OCI-LY7 (cell line): ENCODE results near the gene CDKN2B-AS1.

Experiments used
- CTCF ChIP-seq: fragments of 200-600 bp; sonication (generic); conservative IDR thresholded peaks from 2 replicates; pipeline ENCODE4 v1.5.1; 2014; ENCODE audit warnings: mild to moderate bottlenecking, antibody characterized with exemption, low read length, moderate library complexity, mixed read lengths
- EZH2phosphoT487 ChIP-seq: fragments of 200-600 bp; sonication (generic); IDR thresholded peaks from 2 replicates; pipeline ENCODE4 v1.6.1; 2018; ENCODE audit warnings: low read depth, borderline replicate concordance, mild to moderate bottlenecking, mixed run types, antibody characterized with exemption, low read length, moderate library complexity, mixed read lengths

GRCh38 chr9:22049411-22049810 lies 54.8 kb downstream of the CDKN2B-AS1 start:
- TF ChIP-seq CTCF (no peak), EZH2phosphoT487 (no peak)
